ENCODE data around the gene ANO4.

DNA sequence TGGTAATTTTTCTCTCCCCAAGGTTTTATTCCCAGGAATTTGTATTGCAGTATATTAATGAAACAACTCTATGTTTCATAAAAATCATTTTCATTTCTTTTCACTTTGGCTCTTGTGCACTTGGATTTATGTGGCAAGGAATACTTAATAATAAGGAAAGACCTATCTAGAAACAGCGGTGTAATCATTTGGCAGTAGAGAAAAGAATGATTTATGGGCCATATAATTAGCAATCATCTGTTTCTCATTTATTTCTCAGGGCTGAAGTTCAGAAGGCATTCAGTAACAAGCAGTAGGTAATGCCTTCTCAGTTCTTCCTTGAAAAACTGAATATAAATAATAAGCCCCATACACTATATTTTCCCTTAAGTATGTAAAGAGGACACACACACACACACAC lies 172.6 kb downstream of the ANO4 start:
- TF ChIP-seq POLR2A (IDR thresholded peaks at IDR 0.05) (no peak), CTCF (IDR thresholded peaks at IDR 0.05) (no peak)

Measured in lower leg skin (tissue), 3 donors.